Ascending aorta (tissue), 2 donors: ENCODE data around the gene ARMS2. TPM values are rescaled to one million over a fixed set of nuclear protein-coding genes. Genes with fewer than 3 reads are reported as not detected.

Experiments used
- DNase-seq, 2 donors: peaks; one replicate each; pipeline ENCODE4 v3.0.0-alpha.2; 2019; ENCODE audit warnings: low spot score in 2 of 2
- H3K27ac ChIP-seq, 2 donors: fragments of 200-600 bp; sonication (generic); one replicate each; pipeline ENCODE4 v1.5.1; 2016 to 2017; ENCODE audit warnings: mild to moderate bottlenecking in 1 of 2
- H3K27me3 ChIP-seq: fragments of 200-600 bp; sonication (generic); one replicate; pipeline ENCODE4 v1.5.1; 2017
- H3K36me3 ChIP-seq, 2 donors: fragments of 200-600 bp; sonication (generic); one replicate each; pipeline ENCODE4 v1.5.1; 2016
- H3K4me1 ChIP-seq, 2 donors: fragments of 200-600 bp; sonication (generic); one replicate each; pipeline ENCODE4 v1.5.1; 2016 to 2017; ENCODE audit warnings: mild to moderate bottlenecking in 1 of 2
- H3K4me3 ChIP-seq, 2 donors: fragments of 200-600 bp; sonication (generic); one replicate each; pipeline ENCODE4 v1.5.1; 2016 to 2017; ENCODE audit warnings: mild to moderate bottlenecking in 1 of 2
- H3K9me3 ChIP-seq, 2 donors: fragments of 200-600 bp; sonication (generic); one replicate each; pipeline ENCODE4 v1.5.1; 2016
- intact Hi-C: fragments of 100-400 bp; cut with DNase I; formaldehyde crosslinking; loops from one replicate; pipeline ENCODE4 v1.15.1; 2023
- total RNA-seq: library from RNA; depleted of rRNA; stranded (reverse); fragments of >200 nt; gene quantifications from one replicate; pipeline ENCODE4 v1.1.0, GENCODE V29; 2016
- TF ChIP-seq, protein P1 (sequence below), 3 experiments: fragments of 200-600 bp in 2 of 3; fragments of 450-650 bp in 1 of 3; sonication (generic) in 2 of 3; IDR thresholded peaks; one replicate each; pipeline ENCODE4 v1.5.1; 2016 to 2019; ENCODE audit warnings: antibody characterized with exemption in 3 of 3, mild to moderate bottlenecking in 1 of 3, moderate library complexity in 1 of 3

ARMS2 gene
- total RNA-seq, 1 donor from 2014 or later: not detected

DNA sequence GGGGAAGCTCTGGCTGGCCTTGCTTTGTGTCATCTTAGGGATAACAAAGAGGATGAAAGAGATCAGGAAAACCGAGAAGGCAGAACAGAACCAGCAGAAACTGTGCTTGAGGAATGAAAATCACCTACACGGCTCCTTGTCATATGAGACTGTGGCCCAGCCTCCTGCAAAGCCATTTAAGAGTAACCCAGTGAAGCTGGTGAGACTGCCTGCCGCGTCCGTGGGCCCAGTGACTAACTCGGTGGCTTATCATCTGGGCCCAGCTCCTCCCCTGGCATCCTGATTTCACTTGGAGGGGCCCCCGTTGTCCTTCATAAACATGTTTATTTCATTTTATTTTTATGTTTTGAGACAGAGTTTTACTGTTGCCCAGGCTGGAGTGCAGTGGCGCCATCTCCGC, 37.6 kb downstream of the ARMS2 start:
- no peak for DNase-seq
- Histone ChIP-seq H3K9me3 (no peaks in the 10 kb centered on the region), H3K36me3 (no peaks in the 10 kb centered on the region), H3K27me3 (no peaks in the 10 kb centered on the region), H3K4me3 (no peak overlapping the region), H3K4me1 (peaks cover 19 to 62% of the 10 kb centered on the region in 2 donors), H3K27ac (peak overlapping the region; percentile 70 to 95)
- intact Hi-C loops: loop anchor here (2.0 to 10.0 kb wide), 4 partner anchors 17 to 1923 kb away; partner anchors contain the start of genes OAT and PLEKHA1
- TF ChIP-seq, protein P1, sequence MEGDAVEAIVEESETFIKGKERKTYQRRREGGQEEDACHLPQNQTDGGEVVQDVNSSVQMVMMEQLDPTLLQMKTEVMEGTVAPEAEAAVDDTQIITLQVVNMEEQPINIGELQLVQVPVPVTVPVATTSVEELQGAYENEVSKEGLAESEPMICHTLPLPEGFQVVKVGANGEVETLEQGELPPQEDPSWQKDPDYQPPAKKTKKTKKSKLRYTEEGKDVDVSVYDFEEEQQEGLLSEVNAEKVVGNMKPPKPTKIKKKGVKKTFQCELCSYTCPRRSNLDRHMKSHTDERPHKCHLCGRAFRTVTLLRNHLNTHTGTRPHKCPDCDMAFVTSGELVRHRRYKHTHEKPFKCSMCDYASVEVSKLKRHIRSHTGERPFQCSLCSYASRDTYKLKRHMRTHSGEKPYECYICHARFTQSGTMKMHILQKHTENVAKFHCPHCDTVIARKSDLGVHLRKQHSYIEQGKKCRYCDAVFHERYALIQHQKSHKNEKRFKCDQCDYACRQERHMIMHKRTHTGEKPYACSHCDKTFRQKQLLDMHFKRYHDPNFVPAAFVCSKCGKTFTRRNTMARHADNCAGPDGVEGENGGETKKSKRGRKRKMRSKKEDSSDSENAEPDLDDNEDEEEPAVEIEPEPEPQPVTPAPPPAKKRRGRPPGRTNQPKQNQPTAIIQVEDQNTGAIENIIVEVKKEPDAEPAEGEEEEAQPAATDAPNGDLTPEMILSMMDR (IDR thresholded peaks at IDR 0.05): no peak

DNA sequence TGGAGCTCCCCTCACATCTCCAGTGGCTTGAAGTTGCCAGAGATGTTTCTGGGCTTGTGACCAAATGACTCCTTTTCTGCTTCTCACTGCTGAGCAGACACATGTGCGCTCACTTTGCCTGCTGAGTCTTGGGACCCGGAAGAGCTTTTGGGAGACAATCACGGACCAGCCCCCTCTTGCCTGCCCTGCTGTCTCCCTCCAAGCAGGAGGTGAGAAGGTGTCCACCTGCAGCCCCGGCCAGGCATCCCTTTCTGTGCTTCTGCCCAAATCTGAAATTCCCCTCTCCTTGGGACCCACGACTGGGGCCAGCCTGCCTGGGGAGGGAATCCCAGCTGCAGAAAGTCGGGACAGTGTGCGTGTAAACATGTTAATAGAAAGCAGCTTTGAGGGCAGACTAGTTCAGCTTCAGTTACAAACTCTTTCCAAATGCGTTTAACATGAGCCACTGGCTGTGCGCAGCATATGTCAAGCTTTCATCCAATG, 38.6 kb downstream of the ARMS2 start:
- Histone ChIP-seq H3K4me3 (no peak overlapping the region), H3K4me1 (peaks cover 19 to 63% of the 10 kb centered on the region in 2 donors), H3K9me3 (no peaks in the 10 kb centered on the region), H3K27me3 (no peaks in the 10 kb centered on the region), H3K36me3 (no peaks in the 10 kb centered on the region), H3K27ac (peak overlapping the region; percentile 79 to 95)
- DNase-seq: no peak
- TF ChIP-seq, protein P1 (IDR thresholded peaks at IDR 0.05): no peak
- intact Hi-C loops: loop anchor here (2.0 to 10.0 kb wide), 4 partner anchors 18 to 1922 kb away; partner anchors contain the start of genes OAT and PLEKHA1

DNA sequence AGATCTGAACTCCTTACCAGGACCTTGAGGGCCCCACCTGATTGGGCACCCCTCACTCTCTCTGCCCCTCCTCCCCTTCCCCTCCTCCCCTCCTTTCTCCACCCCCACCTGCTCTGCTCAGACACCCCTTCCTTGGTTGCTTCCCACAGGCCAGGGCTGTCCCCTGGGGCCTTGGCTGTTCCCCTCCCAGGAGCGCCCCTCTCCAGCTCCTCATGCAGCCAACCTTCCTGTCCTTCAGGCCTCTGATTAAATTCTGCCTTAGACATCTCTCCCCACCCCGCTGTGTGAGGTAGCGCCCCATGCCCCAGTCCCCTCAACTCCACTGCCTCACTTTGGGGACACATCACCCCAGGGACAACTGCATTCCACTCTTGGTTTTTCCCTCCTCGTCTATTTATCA, 39.3 kb downstream of the ARMS2 start:
- TF ChIP-seq, protein P1 (IDR thresholded peaks at IDR 0.05): no peak
- no peaks in the 10 kb centered on the region for H3K9me3 ChIP-seq
- H3K4me3 ChIP-seq: no peak overlapping the region
- no peaks in the 10 kb centered on the region for H3K27me3 ChIP-seq
- DNase-seq: no peak
- H3K36me3 ChIP-seq: no peaks in the 10 kb centered on the region
- peak overlapping the region; percentile 79 to 95 for H3K27ac ChIP-seq
- intact Hi-C loops: loop anchor here (2.0 to 10.0 kb wide), 4 partner anchors 19 to 1921 kb away; partner anchors contain the start of genes OAT and PLEKHA1
- peaks cover 21 to 65% of the 10 kb centered on the region in 2 donors for H3K4me1 ChIP-seq

DNA sequence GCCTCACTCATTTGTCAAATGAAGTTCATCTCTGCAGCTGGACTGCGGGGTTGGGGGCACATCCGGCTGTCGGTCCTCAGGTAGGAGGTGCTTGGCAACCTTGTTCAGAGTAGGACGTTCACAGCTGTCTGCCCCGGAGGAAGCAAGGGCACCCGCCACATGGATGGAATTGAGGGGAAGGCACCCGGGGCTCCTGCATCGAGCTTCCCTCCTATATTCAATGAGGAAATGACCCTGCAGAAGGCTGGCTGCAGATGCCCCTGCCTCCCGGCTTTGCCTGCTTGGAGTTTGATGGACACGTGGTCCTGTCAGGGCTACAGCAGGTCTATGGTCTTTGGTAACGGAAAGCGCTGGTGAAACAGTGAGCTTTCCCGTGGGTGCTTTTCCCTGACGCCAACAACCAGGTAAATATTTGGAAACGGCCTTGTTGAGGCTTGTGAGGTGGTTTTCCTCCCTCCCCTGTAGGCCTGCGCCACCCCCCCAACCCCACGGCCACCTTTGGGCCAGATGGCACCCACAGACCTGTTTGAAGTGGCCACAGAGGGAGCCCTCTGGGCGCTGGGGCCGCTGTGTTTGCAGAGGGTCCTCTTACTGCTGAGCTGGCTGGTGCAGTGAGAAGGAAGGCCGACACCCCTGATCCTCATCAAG, 39.8 kb downstream of the ARMS2 start:
- intact Hi-C loops: loop anchor here (5.0 to 10.0 kb wide), 3 partner anchors 122 to 1921 kb away; partner anchors contain the start of genes OAT and PLEKHA1
- TF ChIP-seq, protein P1 (IDR thresholded peaks at IDR 0.05): no peak
- H3K4me1 ChIP-seq: peaks cover 26 to 70% of the 10 kb centered on the region in 2 donors

DNA sequence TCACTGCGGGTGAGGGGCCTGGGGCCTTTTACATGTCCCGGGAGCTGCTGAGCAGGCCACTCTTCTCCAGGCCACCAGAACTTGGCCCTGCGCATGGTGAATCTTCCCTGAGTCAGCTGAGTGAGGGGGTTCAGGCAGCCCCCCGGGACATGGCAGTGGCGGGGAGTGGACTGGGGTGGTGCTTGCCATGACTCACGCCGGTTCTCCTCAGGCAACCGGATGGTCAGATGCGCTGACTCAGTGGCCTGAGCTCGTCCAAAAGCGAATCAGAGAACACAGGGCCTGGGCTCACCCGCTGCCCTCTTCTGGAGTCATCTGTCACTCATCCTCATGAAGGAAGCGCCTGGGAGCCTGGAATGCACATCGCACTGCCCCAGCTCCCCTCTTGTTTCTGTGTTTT, 40.4 kb downstream of the ARMS2 start:
- Histone ChIP-seq H3K27ac (peak overlapping the region; percentile 79 to 95), H3K4me3 (peak overlapping the region in 1 of 2 donors; percentile 2), H3K27me3 (no peaks in the 10 kb centered on the region), H3K9me3 (no peaks in the 10 kb centered on the region), H3K36me3 (no peaks in the 10 kb centered on the region), H3K4me1 (peaks cover 30 to 70% of the 10 kb centered on the region in 2 donors)
- TF ChIP-seq, protein P1 (IDR thresholded peaks at IDR 0.05): no peak
- intact Hi-C loops: loop anchor here (1.0 to 10.0 kb wide), 5 partner anchors 26 to 1920 kb away; partner anchors contain the start of genes OAT and PLEKHA1
- DNase-seq: peak; percentile 74 to 92

More for the DNA sequence above, 39.8 kb downstream of the ARMS2 start:
- Histone ChIP-seq H3K27me3 (no peaks in the 10 kb centered on the region), H3K9me3 (no peaks in the 10 kb centered on the region), H3K4me3 (no peak overlapping the region), H3K36me3 (no peaks in the 10 kb centered on the region), H3K27ac (peak overlapping the region; percentile 79 to 95)
- no peak for DNase-seq
